ENCODE results near the gene HPSE2.

HPSE2 gene

GRCh38 chr10:98425511-98426352 is 809.9 kb downstream of the HPSE2 start:
- intact Hi-C loops (cut with DNase I) = no loop called here
- DNase-seq = peak in 4 of 10 donors; percentile 33 to 89 (median 72)

- intact Hi-C loops (cut with DNase I) = no loop called here
- peak in 3 of 10 donors; percentile 56 to 77 (median 63) for DNase-seq
Observed at GRCh38 chr10:98424295-98425254, 811.1 kb downstream of the HPSE2 start.

GRCh38 chr10:98423691-98424120 is 811.9 kb downstream of the HPSE2 start:
- intact Hi-C loops (cut with DNase I) = no loop called here
- DNase-seq = peak in 2 of 10 donors; percentile 65 to 77

- peak in 1 of 10 donors; percentile 71 for DNase-seq
- intact Hi-C loops (cut with DNase I) = no loop called here
Observed at GRCh38 chr10:98422182-98422581, 813.5 kb downstream of the HPSE2 start.

- intact Hi-C loops (cut with DNase I) = no loop called here
- DNase-seq = peak in 1 of 10 donors; percentile 7
Observed at GRCh38 chr10:98420786-98421185, 814.9 kb downstream of the HPSE2 start.

GRCh38 chr10:98419469-98420261 is 816.0 kb downstream of the HPSE2 start:
- DNase-seq = peak in 2 of 10 donors; percentile 43 to 70
- intact Hi-C loops (cut with DNase I) = no loop called here

- intact Hi-C loops (cut with DNase I) = no loop called here
- DNase-seq = peak in 3 of 10 donors; percentile 66 to 78 (median 77)
Observed at GRCh38 chr10:98418665-98419468, 816.8 kb downstream of the HPSE2 start.

GRCh38 chr10:98417973-98418664 is 817.5 kb downstream of the HPSE2 start:
- intact Hi-C loops (cut with DNase I) = no loop called here

GRCh38 chr10:98417481-98417959 is 818.1 kb downstream of the HPSE2 start:
- intact Hi-C loops (cut with DNase I) = no loop called here
- no peak for DNase-seq

More at GRCh38 chr10:98417973-98418664, 817.5 kb downstream of the HPSE2 start:
- peak in 3 of 10 donors; percentile 8 to 64 (median 59) for DNase-seq

GRCh38 chr10:98416606-98417388 is 818.9 kb downstream of the HPSE2 start:
- no peak for DNase-seq
- intact Hi-C loops (cut with DNase I) = no loop called here

GRCh38 chr10:98415731-98416119 is 819.9 kb downstream of the HPSE2 start:
- intact Hi-C loops (cut with DNase I) = no loop called here
- no peak for DNase-seq

GRCh38 chr10:98414932-98415730 is 820.5 kb downstream of the HPSE2 start, which contains the start of gene PYROXD2:
Gene PYROXD2 (minus strand): TSS chr10:98415182. CDS start chr10:98415135, 47 bp downstream.
- intact Hi-C loops (cut with DNase I) = no loop called here
- peak; percentile 33 to 95 (median 72) for DNase-seq

GRCh38 chr10:98414578-98414931 is 821.1 kb downstream of the HPSE2 start:
- intact Hi-C loops (cut with DNase I) = no loop called here
- no peak for DNase-seq

- DNase-seq = no peak
- intact Hi-C loops (cut with DNase I) = no loop called here
Observed at GRCh38 chr10:98411768-98412167, 823.9 kb downstream of the HPSE2 start.

GRCh38 chr10:98411166-98411565 is 824.5 kb downstream of the HPSE2 start:
- DNase-seq = peak in 2 of 10 donors; percentile 59 to 80
- intact Hi-C loops (cut with DNase I) = no loop called here

- DNase-seq = no peak
- intact Hi-C loops (cut with DNase I) = no loop called here
Observed at GRCh38 chr10:98410759-98411158, 824.9 kb downstream of the HPSE2 start.
